NCI-H748 treated with DMSO at 0.1 percent for 48 hours (cell line): ENCODE measurements around the gene UTS2R.

Source experiments
- DNase-seq: peaks from one replicate; lab custom pipeline; 2025; lab: John Stamatoyannopoulos, UW

The UTS2R gene

GRCh38 chr17:82389379-82389778, 17.8 kb downstream of the UTS2R start:
- no peak for DNase-seq

GRCh38 chr17:82390015-82390859, 18.7 kb downstream of the UTS2R start:
- no peak for DNase-seq

- no peak for DNase-seq
Measured at GRCh38 chr17:82390860-82391435, 19.4 kb downstream of the UTS2R start.

- no peak for DNase-seq
Measured at GRCh38 chr17:82391496-82392066, 20.0 kb downstream of the UTS2R start.

- DNase-seq, result no peak
Measured at GRCh38 chr17:82392209-82392920, 20.8 kb downstream of the UTS2R start.

GRCh38 chr17:82392941-82393340, 21.4 kb downstream of the UTS2R start:
- no peak for DNase-seq

- no peak for DNase-seq
Measured at GRCh38 chr17:82394278-82394677, 22.7 kb downstream of the UTS2R start.

- no peak for DNase-seq
Measured at GRCh38 chr17:82396601-82397435, 25.3 kb downstream of the UTS2R start.

- no peak for DNase-seq
Measured at GRCh38 chr17:82397449-82398335, 26.1 kb downstream of the UTS2R start.

- DNase-seq, result no peak
Measured at GRCh38 chr17:82399041-82399441, 27.5 kb downstream of the UTS2R start.

- no peak for DNase-seq
Measured at GRCh38 chr17:82399601-82400101, 28.1 kb downstream of the UTS2R start.

- no peak for DNase-seq
Measured at GRCh38 chr17:82400206-82400605, 28.6 kb downstream of the UTS2R start.

- no peak for DNase-seq
Measured at GRCh38 chr17:82400830-82401229, 29.3 kb downstream of the UTS2R start.

- no peak for DNase-seq
Measured at GRCh38 chr17:82402865-82403264, 31.3 kb downstream of the UTS2R start.

GRCh38 chr17:82403662-82404660, 32.4 kb downstream of the UTS2R start:
- DNase-seq, result no peak

- DNase-seq, result no peak
Measured at GRCh38 chr17:82405051-82405450, 33.5 kb downstream of the UTS2R start.

- DNase-seq, result no peak
Measured at GRCh38 chr17:82406131-82406671, 34.6 kb downstream of the UTS2R start.

GRCh38 chr17:82407255-82407654, 35.7 kb downstream of the UTS2R start:
- no peak for DNase-seq
